Posterior vena cava (tissue), 2 donors: ENCODE measurements around the gene ACTN3. TPM values are rescaled to one million over a fixed set of nuclear protein-coding genes. Genes with fewer than 3 reads are reported as not detected.

Experiments used
- total RNA-seq, 2 donors: library from RNA; stranded (reverse); fragmentation: NEBNext Ultra II Directional; extraction: Animal tissue kit (Norgen Biotek cat#: 25700); gene quantifications; one replicate each; pipeline ENCODE4 v1.2.1, GENCODE V29; 2021
- donor health status: DM: yes; HTN: yes; CAD: no.
- donor health status: DM: yes; HTN: yes; CAD: no.

Gene ACTN3
- total RNA-seq, 2 donors from 2014 or later = 0.14 to 0.51 TPM

Other genes starting within 250 kb of the ACTN3 start
- gene CD248, start 229.9 kb upstream of the ACTN3 start, total RNA-seq = 100 to 1,000 TPM in 1 of 2 donors, 10 to 100 TPM in 1; 67.5 to 248 TPM
- 1 to 10 TPM; 5.4 to 7.4 TPM for gene RIN1, start 210.5 kb upstream of the ACTN3 start, total RNA-seq
- 10 to 100 TPM; 20.4 to 22.0 TPM for gene BRMS1, start 201.8 kb upstream of the ACTN3 start, total RNA-seq
- gene B4GAT1, start 199.3 kb upstream of the ACTN3 start, total RNA-seq = 10 to 100 TPM; 16.5 to 20.0 TPM
- 1 to 10 TPM; 1.7 to 2.0 TPM for gene SLC29A2, start 175.1 kb upstream of the ACTN3 start, total RNA-seq
- 1 to 10 TPM; 2.6 to 6.5 TPM for gene NPAS4, start 125.9 kb upstream of the ACTN3 start, total RNA-seq
- gene MRPL11, start 108.1 kb upstream of the ACTN3 start, total RNA-seq = 10 to 100 TPM; 36.5 to 37.2 TPM
- 10 to 100 TPM; 12.4 to 13.0 TPM for gene PELI3, start 80.0 kb upstream of the ACTN3 start, total RNA-seq
- 10 to 100 TPM; 27.1 to 29.4 TPM for gene DPP3, start 66.5 kb upstream of the ACTN3 start, total RNA-seq
- gene BBS1, start 36.3 kb upstream of the ACTN3 start, total RNA-seq = 10 to 100 TPM; 23.4 to 31.1 TPM
- 1 to 10 TPM; 9.0 TPM for gene ZDHHC24, start 855 bp upstream of the ACTN3 start, total RNA-seq
- 10 to 100 TPM; 38.6 to 73.9 TPM for gene CTSF, start 21.7 kb downstream of the ACTN3 start, total RNA-seq
- under 1 TPM; 0.24 to 0.46 TPM for gene CCDC87, start 46.2 kb downstream of the ACTN3 start, total RNA-seq
- 10 to 100 TPM; 18.8 to 31.8 TPM for gene CCS, start 46.3 kb downstream of the ACTN3 start, total RNA-seq
- 10 to 100 TPM; 39.7 to 51.7 TPM for gene RBM14, start 69.7 kb downstream of the ACTN3 start, total RNA-seq
- 10 to 100 TPM; 63.4 to 68.9 TPM for gene RBM4, start 91.8 kb downstream of the ACTN3 start, total RNA-seq
- 10 to 100 TPM in 1 of 2 donors, 1 to 10 TPM in 1; 9.0 to 10.2 TPM for gene RBM4B, start 131.0 kb downstream of the ACTN3 start, total RNA-seq
- 1 to 10 TPM; 4.2 to 5.9 TPM for gene SPTBN2, start 182.3 kb downstream of the ACTN3 start, total RNA-seq